22Rv1 (cell line): ENCODE measurements around the gene COX4I1.
"Not testable (repeated sequence)": the region's sequence is repeated elsewhere in the genome, so short reads cannot be mapped to it uniquely, and the experiment has no call there.

ENCODE experiments used
- H3K27ac ChIP-seq: fragments of 450-650 bp; 2 replicates; pipeline ENCODE4 v1.5.1; 2017
- ZFX ChIP-seq: fragments of 450-650 bp; IDR thresholded peaks from 2 replicates; pipeline ENCODE4 v1.6.1; 2017; ENCODE audit warnings: antibody characterized with exemption, borderline replicate concordance
- TF ChIP-seq, protein P1 (sequence below): fragments of 450-650 bp; IDR thresholded peaks from 2 replicates; pipeline ENCODE4 v1.5.1; 2017; ENCODE audit warnings: mild to moderate bottlenecking

Gene COX4I1

DNA sequence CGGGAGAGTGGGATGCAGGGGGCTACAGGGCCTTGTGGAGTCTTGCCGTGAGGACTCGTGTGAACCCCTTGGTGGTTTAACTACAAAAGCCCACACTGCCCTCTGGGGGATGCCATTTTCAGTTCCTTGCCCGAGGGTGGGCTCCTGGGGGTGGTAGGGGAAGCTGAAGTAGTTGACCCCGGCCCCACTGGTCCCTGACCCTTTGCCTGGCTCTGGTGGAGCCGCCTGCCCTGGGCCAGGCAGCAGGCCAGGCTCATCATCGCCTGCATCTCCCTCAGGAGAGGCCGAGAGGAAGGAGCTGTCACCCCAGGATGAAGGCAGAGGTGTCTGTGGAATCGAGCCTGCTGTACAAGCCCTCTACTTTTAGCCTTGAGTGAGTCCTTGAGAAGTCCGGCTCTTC is 10.2 kb downstream of the COX4I1 start:
- TF ChIP-seq, protein P1, sequence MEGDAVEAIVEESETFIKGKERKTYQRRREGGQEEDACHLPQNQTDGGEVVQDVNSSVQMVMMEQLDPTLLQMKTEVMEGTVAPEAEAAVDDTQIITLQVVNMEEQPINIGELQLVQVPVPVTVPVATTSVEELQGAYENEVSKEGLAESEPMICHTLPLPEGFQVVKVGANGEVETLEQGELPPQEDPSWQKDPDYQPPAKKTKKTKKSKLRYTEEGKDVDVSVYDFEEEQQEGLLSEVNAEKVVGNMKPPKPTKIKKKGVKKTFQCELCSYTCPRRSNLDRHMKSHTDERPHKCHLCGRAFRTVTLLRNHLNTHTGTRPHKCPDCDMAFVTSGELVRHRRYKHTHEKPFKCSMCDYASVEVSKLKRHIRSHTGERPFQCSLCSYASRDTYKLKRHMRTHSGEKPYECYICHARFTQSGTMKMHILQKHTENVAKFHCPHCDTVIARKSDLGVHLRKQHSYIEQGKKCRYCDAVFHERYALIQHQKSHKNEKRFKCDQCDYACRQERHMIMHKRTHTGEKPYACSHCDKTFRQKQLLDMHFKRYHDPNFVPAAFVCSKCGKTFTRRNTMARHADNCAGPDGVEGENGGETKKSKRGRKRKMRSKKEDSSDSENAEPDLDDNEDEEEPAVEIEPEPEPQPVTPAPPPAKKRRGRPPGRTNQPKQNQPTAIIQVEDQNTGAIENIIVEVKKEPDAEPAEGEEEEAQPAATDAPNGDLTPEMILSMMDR: no peak
- no peak for TF ChIP-seq ZFX
- no peak overlapping the region for H3K27ac ChIP-seq

DNA sequence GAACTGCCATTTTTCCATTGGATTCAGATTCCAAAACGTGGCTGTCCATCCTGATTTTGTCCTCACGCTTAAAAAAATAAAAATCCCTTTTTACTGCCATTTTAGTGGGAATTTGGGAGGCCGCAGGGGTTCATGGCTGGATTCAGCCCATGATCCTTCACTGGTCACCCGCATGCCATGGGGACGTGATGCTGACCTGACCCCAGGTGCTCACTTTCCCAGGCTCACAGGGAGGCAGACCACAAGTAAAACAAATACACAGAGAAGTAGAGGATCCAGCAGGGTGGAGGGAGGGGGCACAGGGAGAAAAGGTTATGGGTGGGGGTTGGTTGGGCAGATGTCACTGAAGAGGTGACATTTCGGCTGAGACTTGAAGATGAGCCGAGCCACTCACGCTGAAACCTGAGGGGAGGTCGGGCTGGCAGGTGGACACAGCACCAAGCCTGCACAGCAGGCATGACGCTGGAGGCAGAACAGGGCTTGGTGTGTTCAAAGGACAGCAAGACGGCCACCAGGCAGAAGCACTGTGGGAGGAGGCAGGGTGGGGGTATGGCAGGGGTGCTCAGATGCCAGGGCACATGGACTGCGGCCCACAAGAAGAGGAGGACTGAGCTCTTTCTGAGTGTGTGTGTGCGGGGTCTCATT is 10.7 kb downstream of the COX4I1 start:
- no peak overlapping the region for H3K27ac ChIP-seq
- TF ChIP-seq, protein P1: no peak
- TF ChIP-seq ZFX: no peak

DNA sequence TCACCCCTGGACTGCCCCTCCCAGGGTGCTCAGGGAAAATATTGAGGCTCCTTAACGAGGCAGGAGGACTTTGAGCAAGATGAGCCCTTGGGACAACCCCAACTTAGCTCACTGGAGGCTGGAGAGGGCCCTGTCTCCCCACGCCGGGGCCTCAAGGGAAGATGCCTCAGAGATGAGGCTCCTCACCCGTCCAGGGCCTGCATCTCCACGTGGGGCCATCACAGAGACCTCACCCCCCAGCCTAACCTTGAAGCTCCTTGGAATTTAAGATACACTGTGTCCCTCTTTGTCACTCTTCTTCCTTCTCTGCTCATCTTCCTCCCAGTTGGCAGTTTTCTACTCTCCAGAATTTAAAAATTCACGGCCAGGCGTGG is 11.2 kb downstream of the COX4I1 start:
- no peak for TF ChIP-seq ZFX
- TF ChIP-seq, protein P1: no peak
- H3K27ac ChIP-seq: no peak overlapping the region

DNA sequence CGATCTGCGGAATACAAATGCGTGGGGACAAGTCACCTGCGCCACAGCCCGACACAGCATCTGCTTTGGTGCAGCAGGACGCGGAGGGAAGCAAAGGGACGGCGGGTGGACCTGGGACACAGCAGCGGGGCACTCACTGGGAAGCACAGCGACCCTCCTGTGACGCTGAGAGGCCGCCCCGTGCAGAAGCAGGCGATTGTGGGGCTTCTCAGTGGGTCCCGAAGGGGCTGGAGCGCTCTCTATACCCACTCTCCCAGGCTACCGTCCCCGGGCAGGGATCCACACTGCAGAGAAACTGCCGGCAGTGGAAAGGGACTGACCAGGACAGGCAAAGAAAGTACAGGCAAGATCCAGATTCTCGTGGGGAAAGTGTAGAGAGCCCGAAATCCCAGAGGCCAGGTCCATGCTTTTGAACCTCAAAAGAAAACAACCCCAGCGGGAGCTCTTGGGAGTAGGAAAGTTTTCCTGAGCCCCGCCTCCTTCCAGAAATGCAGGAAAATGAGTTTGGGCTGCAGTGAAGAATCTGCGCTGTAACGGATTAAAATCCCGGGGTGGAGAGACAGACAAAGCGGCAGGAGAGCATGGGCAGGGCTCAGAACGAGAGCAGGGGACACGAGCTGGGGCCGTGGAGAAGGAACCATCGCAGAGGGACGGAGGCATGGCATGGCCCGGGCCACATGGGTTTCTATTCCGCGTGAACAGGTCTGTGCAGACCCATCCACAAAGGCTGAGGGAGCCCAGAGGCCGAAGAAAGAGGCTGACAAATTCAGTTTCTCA is 12.7 kb downstream of the COX4I1 start:
- TF ChIP-seq, protein P1: no peak
- TF ChIP-seq ZFX: no peak
- H3K27ac ChIP-seq: no peak overlapping the region

DNA sequence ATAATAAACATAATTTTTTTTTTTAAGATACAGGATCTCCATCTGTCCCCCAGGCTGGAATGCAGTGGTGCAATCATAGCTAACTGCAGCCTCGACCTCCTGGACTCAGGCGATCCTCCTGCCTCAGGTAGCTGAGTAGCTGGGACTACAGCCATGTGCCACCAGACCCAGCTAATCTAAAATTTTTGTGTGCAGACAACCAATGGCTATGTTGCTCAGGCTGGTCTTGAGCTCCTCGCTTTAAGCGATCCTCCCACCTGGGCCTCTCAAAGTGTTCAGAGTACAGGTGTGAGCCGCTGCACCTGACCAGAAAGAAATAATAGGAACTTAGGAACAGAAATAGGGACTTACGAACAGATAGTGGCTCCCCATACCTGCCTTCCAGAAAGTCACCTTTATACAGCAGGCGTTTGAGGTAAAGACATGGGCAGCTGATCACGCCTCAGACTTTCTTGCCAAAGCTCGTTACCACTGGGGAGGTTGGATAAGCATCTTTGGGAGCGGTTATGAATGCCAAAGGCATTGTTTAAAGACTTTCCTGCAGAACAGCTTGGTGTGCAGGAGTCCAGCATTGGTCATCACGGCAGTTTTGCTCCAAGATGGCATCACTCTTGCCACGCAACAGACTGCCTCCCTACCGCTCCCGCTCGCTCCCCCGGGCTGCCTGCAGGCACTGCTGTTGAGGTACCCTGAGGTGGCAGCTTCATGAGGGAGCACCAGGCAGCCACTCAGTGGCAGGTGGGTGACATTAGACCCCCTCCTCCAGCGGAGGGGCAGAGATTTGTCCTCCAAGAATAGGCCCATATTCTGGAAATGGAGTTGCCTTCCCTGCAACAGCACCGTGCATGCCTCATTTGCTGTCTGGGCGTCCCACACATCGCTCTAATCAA is 13.6 kb downstream of the COX4I1 start:
- no peak overlapping the region for H3K27ac ChIP-seq
- no peak for TF ChIP-seq ZFX
- TF ChIP-seq, protein P1: no peak

DNA sequence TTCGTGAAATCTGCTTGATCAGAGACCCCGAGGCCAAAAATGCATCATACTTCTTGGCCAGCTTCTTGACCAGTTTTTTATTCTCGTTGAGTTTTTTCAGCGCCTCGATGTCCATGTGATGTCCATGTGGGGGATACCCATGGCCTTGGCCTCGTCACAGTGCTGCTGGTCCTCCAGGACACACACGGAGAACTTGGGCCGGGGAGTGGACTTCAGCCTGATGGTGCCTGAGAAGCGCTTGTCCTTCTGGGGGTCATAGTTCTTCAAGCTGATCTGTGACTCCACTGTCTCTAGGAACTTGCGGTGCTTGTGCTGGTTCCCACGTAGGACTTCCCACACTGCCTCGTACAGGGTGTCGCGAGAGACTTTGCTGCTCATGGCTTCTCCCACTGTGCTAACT is 16.7 kb downstream of the COX4I1 start:
- TF ChIP-seq, protein P1: no peak
- TF ChIP-seq ZFX: no peak
- no peak overlapping the region for H3K27ac ChIP-seq

DNA sequence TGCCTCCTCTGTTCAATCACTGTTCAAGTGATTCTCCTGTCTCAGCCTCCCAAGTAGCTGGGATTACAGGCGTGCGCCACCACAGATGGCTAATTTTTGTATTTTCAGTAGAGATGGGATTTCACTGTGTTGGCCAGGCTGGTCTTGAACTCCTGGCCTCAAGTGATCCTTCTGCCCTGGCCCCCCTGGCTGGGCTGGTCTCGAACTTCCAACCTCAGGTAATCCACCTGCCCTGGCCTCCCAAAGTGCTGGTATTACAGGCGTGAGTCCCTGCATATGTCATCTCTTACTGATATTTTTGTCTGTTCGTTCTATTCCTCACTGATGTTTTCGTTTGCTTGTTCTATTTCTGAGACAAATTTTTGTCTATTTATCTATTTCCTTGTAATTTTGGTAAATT is 17.7 kb downstream of the COX4I1 start:
- H3K27ac ChIP-seq: not testable (repeated sequence)
